GM12878 (cell line): ENCODE measurements around the gene DDX10.

ENCODE experiments used
- TBL1XR1 ChIP-seq: IDR thresholded peaks from 2 replicates; pipeline ENCODE4 v1.6.1; 2012; ENCODE audit warnings: low read depth, low read length, improper control_type of control experiment
- TF ChIP-seq, protein P1 (sequence below): fragments of 450-650 bp; IDR thresholded peaks from 2 replicates; pipeline ENCODE4 v1.6.1; 2017; ENCODE audit warnings: antibody characterized with exemption, mild to moderate bottlenecking, moderate library complexity

DNA sequence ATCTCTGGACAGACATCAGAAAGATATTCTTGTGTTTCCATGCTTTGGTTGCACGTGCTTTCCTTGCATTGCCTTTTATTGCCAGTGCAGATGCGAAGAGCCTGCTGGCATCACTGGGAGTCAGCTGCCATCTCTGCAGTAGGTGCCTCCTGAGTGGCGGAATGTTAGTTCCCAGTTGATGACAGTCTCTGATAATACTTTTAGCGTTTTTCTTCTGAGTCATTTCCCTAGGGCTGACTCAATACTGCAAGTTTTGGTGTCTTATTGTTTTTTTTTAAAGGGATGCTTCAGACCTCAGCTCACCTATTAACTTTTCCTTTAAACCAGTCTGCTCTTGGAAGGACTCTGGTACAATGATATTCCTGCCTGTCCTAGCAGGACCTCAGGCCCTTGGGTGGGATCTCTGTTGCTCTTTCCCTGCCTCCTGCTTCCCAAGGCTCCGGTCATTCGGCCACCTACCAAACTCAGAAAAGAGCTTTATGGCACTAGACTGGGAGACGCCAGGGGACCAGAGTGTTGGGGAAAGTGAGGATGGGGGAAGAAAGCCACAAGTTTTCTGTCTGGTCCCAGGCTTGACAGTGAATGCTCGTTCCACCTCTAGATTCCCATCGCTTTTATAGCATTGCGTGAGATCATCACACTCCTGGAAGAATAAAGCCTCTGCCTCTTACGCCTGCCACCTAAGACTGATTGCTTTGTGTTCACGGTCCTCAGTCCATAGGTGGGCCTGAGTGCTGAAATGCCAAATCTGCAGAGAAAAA lies 308.7 kb downstream of the DDX10 start:
- no peak for TF ChIP-seq TBL1XR1
- TF ChIP-seq, protein P1, sequence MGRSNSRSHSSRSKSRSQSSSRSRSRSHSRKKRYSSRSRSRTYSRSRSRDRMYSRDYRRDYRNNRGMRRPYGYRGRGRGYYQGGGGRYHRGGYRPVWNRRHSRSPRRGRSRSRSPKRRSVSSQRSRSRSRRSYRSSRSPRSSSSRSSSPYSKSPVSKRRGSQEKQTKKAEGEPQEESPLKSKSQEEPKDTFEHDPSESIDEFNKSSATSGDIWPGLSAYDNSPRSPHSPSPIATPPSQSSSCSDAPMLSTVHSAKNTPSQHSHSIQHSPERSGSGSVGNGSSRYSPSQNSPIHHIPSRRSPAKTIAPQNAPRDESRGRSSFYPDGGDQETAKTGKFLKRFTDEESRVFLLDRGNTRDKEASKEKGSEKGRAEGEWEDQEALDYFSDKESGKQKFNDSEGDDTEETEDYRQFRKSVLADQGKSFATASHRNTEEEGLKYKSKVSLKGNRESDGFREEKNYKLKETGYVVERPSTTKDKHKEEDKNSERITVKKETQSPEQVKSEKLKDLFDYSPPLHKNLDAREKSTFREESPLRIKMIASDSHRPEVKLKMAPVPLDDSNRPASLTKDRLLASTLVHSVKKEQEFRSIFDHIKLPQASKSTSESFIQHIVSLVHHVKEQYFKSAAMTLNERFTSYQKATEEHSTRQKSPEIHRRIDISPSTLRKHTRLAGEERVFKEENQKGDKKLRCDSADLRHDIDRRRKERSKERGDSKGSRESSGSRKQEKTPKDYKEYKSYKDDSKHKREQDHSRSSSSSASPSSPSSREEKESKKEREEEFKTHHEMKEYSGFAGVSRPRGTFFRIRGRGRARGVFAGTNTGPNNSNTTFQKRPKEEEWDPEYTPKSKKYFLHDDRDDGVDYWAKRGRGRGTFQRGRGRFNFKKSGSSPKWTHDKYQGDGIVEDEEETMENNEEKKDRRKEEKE = no peak
